Activated CD8-positive, alpha-beta memory T cell treated with anti-CD3 and anti-CD28 coated beads, Interleukin-2, amount 50 U/mL, for 24 hours (primary cell): Measurements from ENCODE around the gene RNF38.
A peak's percentile ranks its signal among the peaks of the same experiment; 100 is the strongest.
"Not testable (repeated sequence)": the region's sequence is repeated elsewhere in the genome, so short reads cannot be mapped to it uniquely, and the experiment has no call there.

Source experiments
- DNase-seq: peaks from one replicate; pipeline ENCODE4 v3.0.0-alpha.2; 2020; ENCODE audit errors: extremely low read depth

RNF38 gene

GRCh38 chr9:36407122-36407723 is 7.2 kb upstream of the RNF38 start:
- peak; percentile 20 for DNase-seq

GRCh38 chr9:36402536-36402935 is 2.5 kb upstream of the RNF38 start:
- DNase-seq, result no peak

- no peak for DNase-seq
Observed at GRCh38 chr9:36401897-36402480, 1.9 kb upstream of the RNF38 start.

GRCh38 chr9:36401164-36401740 is 1.2 kb upstream of the RNF38 start:
- no peak for DNase-seq

GRCh38 chr9:36400332-36401163 is 479 bp upstream of the RNF38 start:
- peak; percentile 69 for DNase-seq

GRCh38 chr9:36398745-36399144 is 1.3 kb downstream of the RNF38 start:
- no peak for DNase-seq

GRCh38 chr9:36396985-36397384 is 3.1 kb downstream of the RNF38 start:
- no peak for DNase-seq

- DNase-seq, result no peak
Observed at GRCh38 chr9:36392489-36392888, 7.6 kb downstream of the RNF38 start.

GRCh38 chr9:36389590-36389989 is 10.5 kb downstream of the RNF38 start:
- no peak for DNase-seq

- DNase-seq, result not testable (repeated sequence)
Observed at GRCh38 chr9:36386396-36386965, 13.6 kb downstream of the RNF38 start.

- no peak for DNase-seq
Observed at GRCh38 chr9:36382484-36382883, 17.6 kb downstream of the RNF38 start.

GRCh38 chr9:36364577-36364976 is 35.5 kb downstream of the RNF38 start:
- no peak for DNase-seq

- no peak for DNase-seq
Observed at GRCh38 chr9:36363448-36363847, 36.6 kb downstream of the RNF38 start.

- no peak for DNase-seq
Observed at GRCh38 chr9:36358486-36358885, 41.6 kb downstream of the RNF38 start.

- no peak for DNase-seq
Observed at GRCh38 chr9:36357639-36358038, 42.4 kb downstream of the RNF38 start.

- no peak for DNase-seq
Observed at GRCh38 chr9:36346569-36346968, 53.5 kb downstream of the RNF38 start.

GRCh38 chr9:36345103-36345846 is 54.8 kb downstream of the RNF38 start:
- DNase-seq, result no peak

- no peak for DNase-seq
Observed at GRCh38 chr9:36341936-36342577, 58.0 kb downstream of the RNF38 start.

GRCh38 chr9:36337865-36338264 is 62.2 kb downstream of the RNF38 start:
- no peak for DNase-seq

- DNase-seq, result no peak
Observed at GRCh38 chr9:36337002-36337401, 63.1 kb downstream of the RNF38 start.
